ENCODE data around the gene RAD51. TPM values are rescaled to one million over a fixed set of nuclear protein-coding genes. Genes with fewer than 3 reads are reported as not detected.

Gene RAD51
- total RNA-seq, 1 experiment from 2014 or later, result 22.5 TPM

DNA sequence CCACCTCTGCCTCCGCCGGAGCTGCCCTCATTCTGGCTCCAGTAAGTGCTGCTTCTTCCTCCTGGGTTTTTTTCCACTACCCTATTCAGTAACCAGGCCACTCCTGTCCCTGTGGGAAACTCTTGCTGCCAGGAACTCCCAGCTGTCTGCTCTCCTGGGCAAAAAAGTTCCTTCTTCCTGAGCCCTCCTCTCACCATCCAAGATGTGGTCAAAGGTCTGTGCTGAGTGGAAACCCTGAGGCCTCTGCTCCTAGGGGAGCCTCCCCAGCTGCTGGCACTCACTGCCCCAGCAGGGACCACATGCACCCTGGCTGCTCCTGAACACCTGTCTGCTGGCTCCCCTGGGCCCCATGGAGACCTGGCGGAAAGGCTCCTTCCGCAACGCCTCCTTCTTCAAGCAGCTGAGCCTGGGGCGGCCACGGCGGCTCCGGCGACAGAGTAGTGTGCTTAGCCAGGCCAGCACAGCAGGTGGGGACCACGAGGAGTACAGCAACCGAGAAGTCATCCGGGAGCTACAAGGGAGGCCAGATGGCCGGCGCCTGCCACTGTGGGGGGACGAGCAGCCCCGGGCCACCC is 75.3 kb downstream of the RAD51 start:
- Histone ChIP-seq H3K79me2 (ENCODE audit: low read depth) (no peaks in the 10 kb centered on the region), H3K9me2 (ENCODE audit: insufficient read depth) (no peaks in the 10 kb centered on the region), H3K4me1 (replicated peaks; ENCODE audit: insufficient read depth) (peaks cover 53% of the 10 kb centered on the region), H3F3A (ENCODE audit: insufficient read depth, low read depth) (peaks cover 41% of the 10 kb centered on the region), H2AFZ (no peak overlapping the region), H3K9me3 (ENCODE audit: insufficient read depth, low read depth) (no peaks in the 10 kb centered on the region), H3K27ac (peak overlapping the region; percentile 83), H3K4me3 (peak overlapping the region; percentile 36; the same call in 1 of the 2 replicates), H3K4me2 (peak overlapping the region; percentile 77), H4K20me1 (ENCODE audit: insufficient read depth) (no peaks in the 10 kb centered on the region), H3K36me3 (ENCODE audit: low read depth) (no peaks in the 10 kb centered on the region), H3K27me3 (ENCODE audit: insufficient read depth, low read depth) (no peaks in the 10 kb centered on the region)
- intact Hi-C loops (cut with micrococcal nuclease; ENCODE audit: unreplicated experiment), result loop anchor here (10.0 kb wide), 1 partner anchor 175 kb away; the partner anchor contains the start of gene KNL1
- no TSS peak for BruUV-seq (replicated peaks)
- ChIA-PET POLR2A (ENCODE audit: unreplicated experiment) (interaction anchor here (0.6 kb wide), 3 partner anchors 17 to 438 kb away, joined by 4 to 5 read pairs (median 5); no protein-coding TSS in a partner anchor), CTCF (interaction anchor here (0.5 to 2.0 kb wide), 4 partner anchors 9 to 124 kb away, joined by 4 to 20 read pairs (median 6); no protein-coding TSS in a partner anchor)
- peak in 1 of 2 experiments; percentile 65 for DNase-seq
- TF ChIP-seq, protein P1, sequence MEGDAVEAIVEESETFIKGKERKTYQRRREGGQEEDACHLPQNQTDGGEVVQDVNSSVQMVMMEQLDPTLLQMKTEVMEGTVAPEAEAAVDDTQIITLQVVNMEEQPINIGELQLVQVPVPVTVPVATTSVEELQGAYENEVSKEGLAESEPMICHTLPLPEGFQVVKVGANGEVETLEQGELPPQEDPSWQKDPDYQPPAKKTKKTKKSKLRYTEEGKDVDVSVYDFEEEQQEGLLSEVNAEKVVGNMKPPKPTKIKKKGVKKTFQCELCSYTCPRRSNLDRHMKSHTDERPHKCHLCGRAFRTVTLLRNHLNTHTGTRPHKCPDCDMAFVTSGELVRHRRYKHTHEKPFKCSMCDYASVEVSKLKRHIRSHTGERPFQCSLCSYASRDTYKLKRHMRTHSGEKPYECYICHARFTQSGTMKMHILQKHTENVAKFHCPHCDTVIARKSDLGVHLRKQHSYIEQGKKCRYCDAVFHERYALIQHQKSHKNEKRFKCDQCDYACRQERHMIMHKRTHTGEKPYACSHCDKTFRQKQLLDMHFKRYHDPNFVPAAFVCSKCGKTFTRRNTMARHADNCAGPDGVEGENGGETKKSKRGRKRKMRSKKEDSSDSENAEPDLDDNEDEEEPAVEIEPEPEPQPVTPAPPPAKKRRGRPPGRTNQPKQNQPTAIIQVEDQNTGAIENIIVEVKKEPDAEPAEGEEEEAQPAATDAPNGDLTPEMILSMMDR (conservative IDR thresholded peaks at IDR 0.05), result no peak
- no peak for TF ChIP-seq EZH2 (IDR thresholded peaks at IDR 0.05; ENCODE audit: low read depth)

DNA sequence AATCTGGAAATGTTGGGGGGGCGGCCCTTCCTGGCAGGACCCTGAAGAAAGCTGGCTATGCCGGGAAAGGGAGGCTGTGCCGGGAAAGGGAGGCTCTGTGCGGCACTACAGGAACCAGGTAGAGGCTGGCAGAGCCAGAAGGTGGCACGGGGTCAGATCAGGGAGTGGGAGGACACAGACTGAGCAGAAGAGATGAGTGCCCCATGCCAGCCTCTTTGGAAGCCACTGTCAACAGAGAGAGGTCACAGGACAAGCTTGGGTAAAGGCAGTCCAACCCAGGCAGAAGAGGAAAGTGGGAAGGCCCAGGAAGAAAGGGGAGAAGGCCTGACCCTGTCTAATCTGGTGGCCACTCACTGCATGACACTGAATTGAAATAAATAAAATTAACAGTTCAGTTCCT is 76.3 kb downstream of the RAD51 start:
- DNase-seq, result no peak
- Histone ChIP-seq H3K4me1 (replicated peaks; ENCODE audit: insufficient read depth) (peaks cover 45% of the 10 kb centered on the region), H2AFZ (no peak overlapping the region), H3K79me2 (ENCODE audit: low read depth) (no peaks in the 10 kb centered on the region), H4K20me1 (ENCODE audit: insufficient read depth) (no peaks in the 10 kb centered on the region), H3K36me3 (ENCODE audit: low read depth) (0 out of 2 replicates have a peak, but pooled peaks cover 4% of the 10 kb centered on the region), H3K27ac (peak overlapping the region; percentile 83), H3K4me3 (no peak overlapping the region), H3K4me2 (peak overlapping the region; percentile 77), H3F3A (ENCODE audit: insufficient read depth, low read depth) (peaks cover 34% of the 10 kb centered on the region), H3K9me3 (ENCODE audit: insufficient read depth, low read depth) (no peaks in the 10 kb centered on the region), H3K9me2 (ENCODE audit: insufficient read depth) (no peaks in the 10 kb centered on the region), H3K27me3 (ENCODE audit: insufficient read depth, low read depth) (no peaks in the 10 kb centered on the region)
- ChIA-PET POLR2A (ENCODE audit: unreplicated experiment) (no interaction called here), CTCF (interaction anchor here (0.9 kb wide), 1 partner anchor 24 kb away, joined by 4 read pairs; no protein-coding TSS in a partner anchor)
- BruUV-seq (replicated peaks), result no TSS peak
- TF ChIP-seq, protein P1 (conservative IDR thresholded peaks at IDR 0.05), result no peak
- TF ChIP-seq EZH2 (IDR thresholded peaks at IDR 0.05; ENCODE audit: low read depth), result no peak
- intact Hi-C loops (cut with micrococcal nuclease; ENCODE audit: unreplicated experiment), result loop anchor here (10.0 kb wide), 1 partner anchor 176 kb away; the partner anchor contains the start of gene KNL1

DNA sequence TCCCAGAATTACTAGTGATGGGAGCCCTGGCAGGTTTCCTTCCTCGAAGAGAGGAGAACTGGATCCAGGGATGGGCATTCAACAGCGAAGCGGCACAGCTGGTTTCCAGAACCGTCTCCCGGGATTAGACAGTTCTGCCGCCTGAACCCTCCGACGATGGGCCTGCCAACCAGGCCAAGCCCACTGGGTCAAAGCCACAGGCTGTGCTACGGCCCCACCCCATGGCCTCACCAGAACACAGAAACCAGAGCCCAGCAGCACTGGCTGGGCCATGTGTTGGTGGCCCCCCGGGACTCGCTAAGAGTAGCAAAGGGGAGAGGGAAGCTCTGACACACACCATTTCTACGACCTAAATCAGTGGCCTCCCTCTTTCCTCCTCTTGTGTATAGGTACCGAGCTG is 77.0 kb downstream of the RAD51 start:
- TF ChIP-seq, protein P1 (conservative IDR thresholded peaks at IDR 0.05), result no peak
- no peak for TF ChIP-seq EZH2 (IDR thresholded peaks at IDR 0.05; ENCODE audit: low read depth)
- ChIA-PET POLR2A (ENCODE audit: unreplicated experiment) (no interaction called here), CTCF (interaction anchor here (0.9 kb wide), 1 partner anchor 25 kb away, joined by 4 read pairs; no protein-coding TSS in a partner anchor)
- no TSS peak for BruUV-seq (replicated peaks)
- intact Hi-C loops (cut with micrococcal nuclease; ENCODE audit: unreplicated experiment), result loop anchor here (10.0 kb wide), 1 partner anchor 177 kb away; the partner anchor contains the start of gene KNL1
- Histone ChIP-seq H3K4me2 (peak overlapping the region; percentile 77; the same call in 1 of the 2 replicates), H3K4me3 (no peak overlapping the region), H3F3A (ENCODE audit: insufficient read depth, low read depth) (peaks cover 34% of the 10 kb centered on the region), H3K27ac (no peak overlapping the region; the same call in 1 of the 2 replicates), H3K4me1 (replicated peaks; ENCODE audit: insufficient read depth) (peaks cover 44% of the 10 kb centered on the region), H3K9me3 (ENCODE audit: insufficient read depth, low read depth) (no peaks in the 10 kb centered on the region), H3K79me2 (ENCODE audit: low read depth) (no peaks in the 10 kb centered on the region), H3K9me2 (ENCODE audit: insufficient read depth) (no peaks in the 10 kb centered on the region), H2AFZ (no peak overlapping the region), H4K20me1 (ENCODE audit: insufficient read depth) (no peaks in the 10 kb centered on the region), H3K27me3 (ENCODE audit: insufficient read depth, low read depth) (no peaks in the 10 kb centered on the region), H3K36me3 (ENCODE audit: low read depth) (0 out of 2 replicates have a peak, but pooled peaks cover 4% of the 10 kb centered on the region)
- no peak for DNase-seq

Data from PC-9 (cell line).